Measurements from ENCODE around the gene FSTL4.

Gene FSTL4

GRCh38 chr5:133314086-133314485 is 298.3 kb downstream of the FSTL4 start:
- no peak for DNase-seq

DNA sequence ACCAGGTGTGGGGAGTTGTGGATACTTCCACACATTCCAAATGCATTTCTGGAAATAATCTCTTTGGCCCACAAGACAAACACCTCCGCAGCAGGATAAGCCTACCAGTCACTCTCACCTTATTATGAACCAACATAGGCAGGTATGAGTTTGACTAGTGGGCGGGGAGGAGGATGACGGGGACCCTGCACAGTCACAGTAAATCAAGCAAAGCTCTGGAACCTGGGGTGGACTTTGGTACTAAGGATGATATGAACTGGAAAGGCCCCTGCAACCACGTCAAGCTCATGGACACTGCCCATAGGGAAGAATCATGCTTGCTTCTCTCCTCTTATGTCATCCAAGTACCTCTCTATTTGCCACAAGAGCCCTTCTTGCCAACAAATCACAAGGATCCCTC is 301.2 kb downstream of the FSTL4 start:
- no peak for DNase-seq

GRCh38 chr5:133309984-133310621 is 302.2 kb downstream of the FSTL4 start:
- no peak for DNase-seq

DNA sequence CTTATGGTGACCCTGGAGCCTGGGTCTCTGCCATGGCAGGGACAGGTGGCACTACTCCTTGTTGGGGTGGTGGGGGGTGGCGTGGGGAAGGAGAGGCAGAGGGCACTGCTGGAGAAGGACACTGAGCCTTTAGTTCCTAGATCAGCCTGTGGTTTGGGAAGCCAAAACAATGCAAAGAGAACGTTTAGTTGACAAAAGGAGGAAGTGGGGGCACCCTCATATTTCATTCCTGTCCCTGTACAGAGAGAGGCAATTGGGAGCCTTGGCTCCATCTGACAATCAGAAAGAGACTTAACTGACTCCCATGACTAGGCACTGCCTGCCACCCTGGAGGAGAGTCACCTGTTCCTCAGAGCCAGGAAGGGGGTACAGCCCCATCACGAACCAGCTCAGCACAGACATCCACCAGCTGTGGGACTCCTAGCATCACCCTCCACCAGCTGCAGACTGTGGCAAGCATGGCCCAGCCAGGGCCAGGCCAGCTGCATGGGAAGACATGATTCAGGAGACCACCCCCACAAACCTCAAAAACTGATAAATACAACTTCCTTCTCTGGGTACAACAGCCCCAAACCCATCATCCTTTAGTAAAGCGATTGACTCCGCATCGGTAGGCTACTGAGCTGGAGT is 303.1 kb downstream of the FSTL4 start:
- no peak for DNase-seq

- DNase-seq = no peak
Observed at GRCh38 chr5:133307275-133307674, 305.1 kb downstream of the FSTL4 start.

- DNase-seq = no peak
Observed at GRCh38 chr5:133304707-133305216, 307.6 kb downstream of the FSTL4 start.

GRCh38 chr5:133304178-133304577 is 308.2 kb downstream of the FSTL4 start:
- no peak for DNase-seq

GRCh38 chr5:133303298-133303697 is 309.0 kb downstream of the FSTL4 start:
- no peak for DNase-seq

- no peak for DNase-seq
Observed at GRCh38 chr5:133299728-133300127, 312.6 kb downstream of the FSTL4 start.

- DNase-seq = no peak
Observed at GRCh38 chr5:133299021-133299420, 313.3 kb downstream of the FSTL4 start.

DNA sequence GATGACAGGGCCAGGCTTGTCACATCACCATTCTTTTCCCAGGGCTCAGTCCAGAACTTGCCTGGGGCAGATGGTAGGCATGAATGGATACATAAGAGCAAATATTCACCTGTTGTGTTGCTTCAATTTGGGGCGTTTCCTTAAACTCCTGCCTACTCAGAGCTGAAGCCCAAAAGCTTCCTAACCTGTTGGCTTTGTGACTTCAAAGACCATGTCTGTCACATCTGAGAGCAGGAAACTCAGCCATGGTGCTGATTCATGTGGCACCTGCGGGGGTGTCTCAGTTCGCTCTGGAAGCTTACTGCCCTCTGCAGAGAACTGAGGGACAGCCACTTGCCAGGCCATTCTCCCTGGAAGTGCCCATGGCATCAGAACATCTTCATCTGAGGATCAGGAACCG is 313.9 kb downstream of the FSTL4 start:
- DNase-seq = no peak

DNA sequence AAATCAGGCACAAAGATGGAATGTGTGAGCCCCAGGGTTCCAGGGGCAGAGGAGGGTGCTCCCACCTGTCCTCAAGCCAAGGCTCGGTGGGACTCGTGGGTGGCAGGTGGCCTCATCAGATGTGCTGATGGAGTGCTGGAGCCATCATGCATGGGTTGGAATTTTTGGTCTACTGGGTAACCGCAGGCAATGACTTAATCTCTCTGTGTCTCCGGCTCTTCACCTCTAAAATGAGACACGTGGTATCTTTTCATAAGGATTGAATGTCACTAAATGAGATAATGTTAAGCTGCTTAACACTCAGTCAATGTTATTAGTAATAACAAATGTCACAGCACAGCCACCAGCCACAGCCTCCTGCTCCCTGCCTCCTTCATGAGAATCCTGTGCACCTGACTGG is 315.0 kb downstream of the FSTL4 start:
- DNase-seq = no peak

GRCh38 chr5:133296624-133297023 is 315.7 kb downstream of the FSTL4 start:
- DNase-seq = no peak

- no peak for DNase-seq
Observed at GRCh38 chr5:133295520-133295919, 316.8 kb downstream of the FSTL4 start.

DNA sequence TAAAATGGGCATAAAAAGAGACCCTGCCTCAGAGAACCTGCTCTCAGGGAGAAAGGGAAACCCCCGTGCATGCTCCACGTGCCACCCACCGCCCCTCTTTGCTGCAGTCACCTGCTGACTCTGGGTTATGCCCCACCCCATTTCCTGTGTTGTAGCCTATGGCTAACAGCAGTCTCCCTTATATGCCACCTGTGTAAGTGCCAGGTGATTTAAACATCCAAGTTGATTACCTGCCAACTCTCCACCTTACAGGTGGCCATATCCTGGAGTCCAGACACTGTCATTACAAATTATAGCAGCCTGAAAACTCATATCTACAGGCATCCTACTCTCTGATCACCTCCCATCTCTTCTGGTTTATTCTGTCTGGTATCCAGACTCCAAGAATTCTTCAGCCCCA is 318.0 kb downstream of the FSTL4 start:
- DNase-seq = no peak

GRCh38 chr5:133293960-133294359 is 318.4 kb downstream of the FSTL4 start:
- DNase-seq = no peak

DNA sequence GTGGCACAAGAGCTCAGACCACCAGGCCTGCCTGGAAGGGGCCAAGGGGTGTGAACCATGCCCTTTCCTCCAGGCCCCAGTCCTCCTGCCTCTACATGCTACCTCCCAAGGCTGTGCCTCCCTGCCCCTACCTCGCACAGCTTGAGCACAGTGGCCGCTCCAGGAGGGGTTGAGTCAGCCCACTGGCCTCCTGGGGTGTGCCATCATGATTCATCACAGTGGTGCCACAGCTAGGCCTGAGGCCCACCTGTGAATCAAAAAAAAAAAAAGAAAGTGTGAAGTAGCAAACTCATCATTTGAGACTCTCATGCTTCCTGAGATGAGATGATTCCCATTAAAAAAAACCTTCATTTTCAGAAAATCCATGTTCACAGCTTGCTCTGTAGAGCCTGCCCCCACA is 320.0 kb downstream of the FSTL4 start:
- no peak for DNase-seq

- no peak for DNase-seq
Observed at GRCh38 chr5:133291524-133291923, 320.8 kb downstream of the FSTL4 start.

GRCh38 chr5:133290669-133291240 is 321.6 kb downstream of the FSTL4 start:
- DNase-seq = no peak

DNA sequence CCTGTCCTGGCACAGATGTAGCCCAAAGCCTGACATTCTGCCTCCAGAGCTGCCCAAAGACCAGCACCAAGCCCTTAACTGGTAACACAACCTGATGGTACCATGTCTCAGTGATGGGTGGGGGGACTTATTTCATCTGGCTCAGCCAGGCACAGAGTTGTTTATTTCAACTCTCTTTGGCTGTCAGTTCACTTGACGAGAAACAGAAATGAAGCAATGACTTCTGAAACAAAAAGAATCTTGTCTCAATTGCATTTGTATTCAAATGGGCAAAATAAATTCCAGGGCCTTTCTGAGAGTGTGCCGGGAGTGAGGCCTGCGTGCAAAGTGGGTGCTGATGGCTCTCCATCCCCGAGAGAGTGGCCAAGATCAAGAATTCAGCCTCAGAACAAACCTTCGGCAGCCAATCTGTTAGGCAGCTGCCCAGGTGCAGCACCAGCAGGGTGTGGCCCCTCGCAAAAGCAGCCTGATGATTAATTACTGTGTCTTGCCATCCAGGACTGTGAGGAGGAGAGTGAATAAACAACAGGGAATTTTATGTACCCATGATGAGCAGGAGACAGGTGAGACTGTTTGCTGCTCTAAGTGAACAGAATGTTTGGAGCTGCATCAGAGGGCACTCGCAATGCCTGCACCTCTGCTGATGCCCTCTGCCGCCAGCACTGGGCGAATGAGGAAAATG is 322.5 kb downstream of the FSTL4 start:
- DNase-seq = no peak

GRCh38 chr5:133287500-133287899 is 324.8 kb downstream of the FSTL4 start:
- peak; percentile 68 for DNase-seq

- no peak for DNase-seq
Observed at GRCh38 chr5:133286483-133286882, 325.9 kb downstream of the FSTL4 start.

- DNase-seq = no peak
Observed at GRCh38 chr5:133285583-133286021, 326.7 kb downstream of the FSTL4 start.

- DNase-seq = no peak
Observed at GRCh38 chr5:133284306-133284705, 328.0 kb downstream of the FSTL4 start.
